GM11168 (cell line): ENCODE measurements around the gene MEFV.
"Not testable (repeated sequence)": the region's sequence is repeated elsewhere in the genome, so short reads cannot be mapped to it uniquely, and the experiment has no call there.

Source experiments
- in situ Hi-C: fragments of 300-500 bp; cut with MboI; formaldehyde crosslinking; loops from one replicate; pipeline ENCODE4 v1.12.0; 2022; ENCODE audit warnings: low sequenced_read_pairs; ENCODE audit not compliant: unreplicated experiment

Gene MEFV

GRCh38 chr16:3256146-3256865, at the start of gene MEFV:
Gene MEFV, minus strand, starts transcription at chr16:3256633. Its CDS starts 46 bp downstream, at chr16:3256587.
- in situ Hi-C loops = no loop called here

GRCh38 chr16:3306078-3306477, 49.6 kb upstream of the MEFV start:
- in situ Hi-C loops = no loop called here

GRCh38 chr16:3305109-3306068, 49.0 kb upstream of the MEFV start, which contains the start of the genes TIGD7 and ZNF75A:
Gene TIGD7, minus strand, starts transcription at chr16:3305430. Its CDS starts 4,816 bp downstream, at chr16:3300614.
Gene ZNF75A, plus strand, starts transcription at chr16:3305497. Its CDS starts 2,932 bp downstream, at chr16:3308429.
- in situ Hi-C loops = no loop called here

- in situ Hi-C loops = no loop called here
Measured at GRCh38 chr16:3304370-3304769, 47.9 kb upstream of the MEFV start.

- in situ Hi-C loops = no loop called here
Measured at GRCh38 chr16:3295783-3296182, 39.4 kb upstream of the MEFV start.

GRCh38 chr16:3295209-3295608, 38.8 kb upstream of the MEFV start:
- in situ Hi-C loops = no loop called here

GRCh38 chr16:3292604-3293003, 36.2 kb upstream of the MEFV start:
- in situ Hi-C loops = no loop called here

- in situ Hi-C loops = no loop called here
Measured at GRCh38 chr16:3289998-3290673, 33.7 kb upstream of the MEFV start.

- in situ Hi-C loops = no loop called here
Measured at GRCh38 chr16:3285131-3285530, 28.7 kb upstream of the MEFV start.

- in situ Hi-C loops = no loop called here
Measured at GRCh38 chr16:3283543-3284447, 27.4 kb upstream of the MEFV start.

- in situ Hi-C loops = no loop called here
Measured at GRCh38 chr16:3282730-3283542, 26.5 kb upstream of the MEFV start, which contains the start of gene ZNF263. Gene ZNF263, plus strand, starts transcription at chr16:3283491. Its CDS starts 328 bp downstream, at chr16:3283819.

GRCh38 chr16:3282103-3282729, 25.8 kb upstream of the MEFV start:
- in situ Hi-C loops = no loop called here

- in situ Hi-C loops = no loop called here
Measured at GRCh38 chr16:3281222-3281820, 24.9 kb upstream of the MEFV start.

GRCh38 chr16:3276679-3277078, 20.2 kb upstream of the MEFV start:
- in situ Hi-C loops = no loop called here

- in situ Hi-C loops = no loop called here
Measured at GRCh38 chr16:3274947-3275346, 18.5 kb upstream of the MEFV start.

GRCh38 chr16:3274490-3274889, 18.1 kb upstream of the MEFV start:
- in situ Hi-C loops = no loop called here

- in situ Hi-C loops = not testable (repeated sequence)
Measured at GRCh38 chr16:3271281-3271680, 14.8 kb upstream of the MEFV start.

GRCh38 chr16:3270718-3271117, 14.3 kb upstream of the MEFV start:
- in situ Hi-C loops = not testable (repeated sequence)
